ENCODE data around the gene RMND1. TPM values are rescaled to one million over a fixed set of nuclear protein-coding genes. Genes with fewer than 3 reads are reported as not detected.

The RMND1 gene
- total and polyA plus RNA-seq, 9 of the 15 experiments (the other 6 are each of a cell fraction or from before 2014, with no cell fraction given): 26.9 to 47.8 (median 36.2) TPM

GRCh38 chr6:151376440-151376839 is 75.5 kb downstream of the RMND1 start (continued):
- 0 out of 2 replicates have a peak, but pooled peaks have one; percentile 28 for TF ChIP-seq ZNF592 (IDR thresholded peaks at IDR 0.05)
- 0 out of 2 replicates have a peak, but pooled peaks have one; percentile 33 for TF ChIP-seq C11orf30 (IDR thresholded peaks at IDR 0.05; ENCODE audit: low read depth)
- no peak for TF ChIP-seq HNRNPL (IDR thresholded peaks at IDR 0.05; ENCODE audit: low read depth, low read length)

- intact Hi-C loops (cut with micrococcal nuclease): loop anchor here (2.0 kb wide), 1 partner anchor 15 kb away; the partner anchor contains the start of gene ZBTB2
- TF ChIP-seq CEBPZ (IDR thresholded peaks at IDR 0.05; ENCODE audit: borderline replicate concordance, low read depth, low read length) (no peak), HEY1 (CRISPR knock-in tag; IDR thresholded peaks at IDR 0.05; ENCODE audit: borderline replicate concordance) (no peak)
These were observed 76.1 kb downstream of the RMND1 start for GRCh38 chr6:151375833-151376232.

More at GRCh38 chr6:151375833-151376232, 76.1 kb downstream of the RMND1 start:
- H3K36me3 ChIP-seq (ENCODE audit: control insufficient read depth, insufficient read depth, low read length): peaks cover 23% of the 10 kb centered on the region
- in situ Hi-C loops (cut with MboI): no loop called here
- H3K9me3 ChIP-seq (replicated peaks; ENCODE audit: control insufficient read depth, insufficient read depth, low read depth, low read length): no peaks in the 10 kb centered on the region
- peaks cover 60% of the 10 kb centered on the region for H3K79me2 ChIP-seq (ENCODE audit: control insufficient read depth, insufficient read depth, low read length)
- H3K4me3 ChIP-seq: no peak overlapping the region
- no peak overlapping the region; a peak in 1 of 4 replicates for H3K9ac ChIP-seq (ENCODE audit: insufficient read depth in 1 of 2, low read depth in 2 of 2, low read length in 2 of 2)
- H4K20me1 ChIP-seq (replicated peaks; ENCODE audit: control insufficient read depth, insufficient read depth, low read length): no peaks in the 10 kb centered on the region
- 47% methylated on average over 2 of the region's 2 CpGs for WGBS (ENCODE audit: insufficient coverage, low coverage, missing lambda C conversion rate)
- peaks cover 11 to 12% of the 10 kb centered on the region in 2 experiments for H3K4me1 ChIP-seq (replicated peaks in 1 of 2; ENCODE audit: control insufficient read depth in 2 of 2, insufficient read depth in 2 of 2, low read length in 2 of 2)
- no peak overlapping the region; the same call in 2 of the 3 replicates for H3K27ac ChIP-seq (ENCODE audit: extremely low read depth, low read depth, low read length)
- H3K4me2 ChIP-seq (ENCODE audit: insufficient read depth, low read length): no peak overlapping the region
- ATAC-seq: no peak
- no peaks in the 10 kb centered on the region for H3K9me1 ChIP-seq (ENCODE audit: control insufficient read depth, insufficient read depth, low read length)
- H2AFZ ChIP-seq (ENCODE audit: low read depth, low read length): no peak overlapping the region; the same call in 1 of the 2 replicates
- DNase-seq (ENCODE audit: extremely low read depth in 1 of 4, low spot score in 3 of 4): no peak
- BruUV-seq (replicated peaks): no TSS peak
- ChIA-PET POLR2A (interaction anchor here (1.0 to 1.4 kb wide), 2 partner anchors 14 to 18 kb away, joined by 4 to 5 read pairs; no protein-coding TSS in a partner anchor), CTCF (ENCODE audit: low intra/inter-chr PET ratio) (no interaction called here)
- no peaks in the 10 kb centered on the region for H3K27me3 ChIP-seq (ENCODE audit: control insufficient read depth in 2 of 2, insufficient read depth in 2 of 2, low read length in 2 of 2)
- FAIRE-seq: no peak

All from K562 (cell line).